PC-3 (cell line): ENCODE measurements around the gene PTH2. TPM values are rescaled to one million over a fixed set of nuclear protein-coding genes. Genes with fewer than 3 reads are reported as not detected.

Experiments used
- ATAC-seq: fragments of 200-7000 bp; cut with Tn5 transposase; 2 replicates; pipeline ENCODE4 v1.9.1; 2020; ENCODE audit warnings: mild to moderate bottlenecking, moderate library complexity
- BruUV-seq: library from RNA; stranded (reverse); fragments of 400-500 nt; replicated peaks from 2 replicates; lab custom pipeline; 2021; lab: Mats Ljungman, UMichigan
- CTCF ChIA-PET: fragments of 300-600 bp; sonication (Branson Sonifier 250); formaldehyde crosslinking; loops from one replicate; lab custom pipeline; 2022; ENCODE audit warnings: antibody characterized with exemption; lab: Charles Lee
- POLR2A ChIA-PET: fragments of 300-600 bp; sonication (Branson Sonifier 250); formaldehyde crosslinking; loops from one replicate; lab custom pipeline; 2022; ENCODE audit warnings: antibody characterized with exemption; ENCODE audit not compliant: unreplicated experiment; lab: Charles Lee
- DNase-seq: peaks from one replicate; pipeline ENCODE4 v3.0.0-alpha.2; 2015
- H2AFZ ChIP-seq: fragments of 300-600 bp; sonication (generic); 2 replicates; pipeline ENCODE4 v1.6.0; 2016; ENCODE audit warnings: antibody characterized with exemption, low read length
- H3F3A ChIP-seq: fragments of 300-600 bp; sonication (generic); one replicate; pipeline ENCODE4 v1.6.0; 2017; ENCODE audit warnings: antibody characterized with exemption, low read length, control low read depth, mild to moderate bottlenecking; ENCODE audit not compliant: unreplicated experiment
- H3K27ac ChIP-seq: fragments of 300-600 bp; sonication (generic); 2 replicates; pipeline ENCODE4 v1.5.1; 2016; ENCODE audit warnings: mild to moderate bottlenecking, low read length
- H3K27me3 ChIP-seq: fragments of 300-600 bp; sonication (generic); 2 replicates; pipeline ENCODE4 v1.6.1; 2016; ENCODE audit warnings: low read length, mixed read lengths
- H3K36me3 ChIP-seq: fragments of 300-600 bp; sonication (generic); 2 replicates; pipeline ENCODE4 v1.6.1; 2016; ENCODE audit warnings: low read depth, mixed run types, low read length, mixed read lengths
- H3K4me1 ChIP-seq: fragments of 300-600 bp; sonication (generic); 2 replicates; pipeline ENCODE4 v1.5.1; 2016; ENCODE audit warnings: low read length; ENCODE audit not compliant: insufficient read depth
- H3K4me2 ChIP-seq: fragments of 300-600 bp; sonication (generic); 2 replicates; pipeline ENCODE4 v1.6.0; 2016; ENCODE audit warnings: low read length
- H3K4me3 ChIP-seq: fragments of 300-600 bp; sonication (generic); 2 replicates; pipeline ENCODE4 v1.5.1; 2016; ENCODE audit warnings: mild to moderate bottlenecking, low read length, mixed read lengths
- H3K79me2 ChIP-seq: fragments of 300-600 bp; sonication (generic); 2 replicates; pipeline ENCODE4 v1.6.1; 2017; ENCODE audit warnings: low read length, mixed read lengths
- H3K9ac ChIP-seq: fragments of 300-600 bp; sonication (generic); 2 replicates; pipeline ENCODE4 v1.6.0; 2016; ENCODE audit warnings: mild to moderate bottlenecking, low read length
- H3K9me2 ChIP-seq: fragments of 300-600 bp; sonication (generic); replicated peaks from 2 replicates; pipeline ENCODE4 v1.6.1; 2016; ENCODE audit warnings: mixed run types, low read length, mixed read lengths
- H3K9me3 ChIP-seq: fragments of 300-600 bp; sonication (generic); 2 replicates; pipeline ENCODE4 v1.6.1; 2016; ENCODE audit warnings: low read length, mixed read lengths
- H4K20me1 ChIP-seq: fragments of 300-600 bp; sonication (generic); 2 replicates; pipeline ENCODE4 v1.6.1; 2016; ENCODE audit warnings: low read length, mixed read lengths
- EZH2 ChIP-seq: fragments of 300-600 bp; sonication (generic); IDR thresholded peaks from one replicate; pipeline ENCODE4 v1.6.1; 2017; ENCODE audit warnings: antibody characterized with exemption, mild to moderate bottlenecking, low read length; ENCODE audit not compliant: unreplicated experiment
- EZH2phosphoT487 ChIP-seq: fragments of 300-600 bp; sonication (generic); IDR thresholded peaks from 2 replicates; pipeline ENCODE4 v1.6.1; 2018; ENCODE audit warnings: mild to moderate bottlenecking, antibody characterized with exemption, low read length, borderline replicate concordance
- intact Hi-C: fragments of 100-400 bp; cut with micrococcal nuclease; formaldehyde crosslinking; loops from 2 replicates; pipeline ENCODE4 v1.9.0; 2023
- total RNA-seq: library from RNA; depleted of rRNA; stranded (reverse); fragments of >200 nt; gene quantifications from 2 replicates; pipeline ENCODE4 v1.2.3, GENCODE V29; 2014
- TF ChIP-seq, protein P1 (sequence below): fragments of 300-600 bp; sonication (generic); conservative IDR thresholded peaks from 2 replicates; pipeline ENCODE4 v1.5.1; 2017; ENCODE audit warnings: antibody characterized with exemption, low read depth, mild to moderate bottlenecking, low read length

Gene PTH2
- total RNA-seq, 1 experiment from 2014 or later = not detected

DNA sequence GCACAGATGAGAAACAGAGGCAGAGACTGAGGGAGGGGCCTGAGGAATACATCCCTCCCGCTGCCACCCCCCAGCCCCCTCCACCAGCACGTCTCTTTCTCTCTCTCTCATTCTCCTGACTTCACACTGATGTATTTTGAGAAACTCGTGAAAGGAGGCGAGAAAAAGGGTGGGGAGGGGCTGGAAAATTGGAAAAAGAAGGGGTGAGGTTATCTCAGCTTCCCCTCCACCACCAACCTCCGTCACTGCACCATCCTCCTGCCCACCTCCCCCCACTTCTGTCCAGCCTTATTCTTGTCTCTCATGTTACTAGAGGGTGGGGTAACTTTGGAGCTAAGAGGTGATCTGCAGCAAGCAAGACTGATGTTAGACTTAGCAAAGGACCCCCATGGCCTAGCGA, 16.6 kb upstream of the PTH2 start:
- no peaks in the 10 kb centered on the region for H3F3A ChIP-seq
- intact Hi-C loops = no loop called here
- no peak for TF ChIP-seq EZH2
- TF ChIP-seq, protein P1, sequence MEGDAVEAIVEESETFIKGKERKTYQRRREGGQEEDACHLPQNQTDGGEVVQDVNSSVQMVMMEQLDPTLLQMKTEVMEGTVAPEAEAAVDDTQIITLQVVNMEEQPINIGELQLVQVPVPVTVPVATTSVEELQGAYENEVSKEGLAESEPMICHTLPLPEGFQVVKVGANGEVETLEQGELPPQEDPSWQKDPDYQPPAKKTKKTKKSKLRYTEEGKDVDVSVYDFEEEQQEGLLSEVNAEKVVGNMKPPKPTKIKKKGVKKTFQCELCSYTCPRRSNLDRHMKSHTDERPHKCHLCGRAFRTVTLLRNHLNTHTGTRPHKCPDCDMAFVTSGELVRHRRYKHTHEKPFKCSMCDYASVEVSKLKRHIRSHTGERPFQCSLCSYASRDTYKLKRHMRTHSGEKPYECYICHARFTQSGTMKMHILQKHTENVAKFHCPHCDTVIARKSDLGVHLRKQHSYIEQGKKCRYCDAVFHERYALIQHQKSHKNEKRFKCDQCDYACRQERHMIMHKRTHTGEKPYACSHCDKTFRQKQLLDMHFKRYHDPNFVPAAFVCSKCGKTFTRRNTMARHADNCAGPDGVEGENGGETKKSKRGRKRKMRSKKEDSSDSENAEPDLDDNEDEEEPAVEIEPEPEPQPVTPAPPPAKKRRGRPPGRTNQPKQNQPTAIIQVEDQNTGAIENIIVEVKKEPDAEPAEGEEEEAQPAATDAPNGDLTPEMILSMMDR = no peak
- TF ChIP-seq EZH2phosphoT487 = no peak
- H4K20me1 ChIP-seq = no peaks in the 10 kb centered on the region
- H3K36me3 ChIP-seq = no peaks in the 10 kb centered on the region
- no peaks in the 10 kb centered on the region for H3K9me3 ChIP-seq
- H3K9ac ChIP-seq = no peak overlapping the region
- H2AFZ ChIP-seq = no peak overlapping the region
- no peaks in the 10 kb centered on the region for H3K4me1 ChIP-seq
- POLR2A ChIA-PET = no interaction called here
- ATAC-seq = no peak
- no peaks in the 10 kb centered on the region for H3K79me2 ChIP-seq
- H3K4me2 ChIP-seq = no peak overlapping the region
- DNase-seq = no peak
- H3K4me3 ChIP-seq = no peak overlapping the region
- no peaks in the 10 kb centered on the region for H3K9me2 ChIP-seq
- CTCF ChIA-PET = no interaction called here
- H3K27me3 ChIP-seq = peaks cover 60% of the 10 kb centered on the region
- no peak overlapping the region for H3K27ac ChIP-seq
- no TSS peak for BruUV-seq

DNA sequence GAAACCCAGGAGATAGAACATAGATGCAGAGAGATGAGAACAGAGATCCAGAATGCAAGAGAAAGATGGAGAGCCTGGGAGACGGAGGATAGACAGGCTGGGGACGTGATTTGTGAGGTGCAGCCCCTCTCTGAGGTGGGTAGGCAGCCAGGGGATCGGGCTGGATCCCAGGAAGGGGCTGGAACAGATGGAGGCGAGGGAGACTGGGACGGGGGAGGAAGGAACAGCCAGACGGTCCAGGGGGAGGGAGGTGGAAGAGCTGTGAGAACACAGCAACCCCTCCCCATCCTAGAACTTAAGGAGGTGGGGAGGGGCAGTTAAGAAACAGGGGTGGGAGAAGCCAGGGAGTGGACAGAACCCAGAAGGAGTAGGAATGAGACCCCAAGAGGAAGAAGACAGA, 15.0 kb upstream of the PTH2 start:
- ChIA-PET POLR2A (no interaction called here), CTCF (no interaction called here)
- no peak overlapping the region for H3K27ac ChIP-seq
- intact Hi-C loops = no loop called here
- TF ChIP-seq EZH2phosphoT487 (no peak), EZH2 (no peak)
- TF ChIP-seq, protein P1 = no peak
- H3K4me2 ChIP-seq = no peak overlapping the region
- no TSS peak for BruUV-seq
- H3F3A ChIP-seq = no peaks in the 10 kb centered on the region
- H3K9me2 ChIP-seq = no peaks in the 10 kb centered on the region
- no peaks in the 10 kb centered on the region for H3K36me3 ChIP-seq
- H3K9me3 ChIP-seq = no peaks in the 10 kb centered on the region
- ATAC-seq = no peak
- H2AFZ ChIP-seq = no peak overlapping the region
- no peaks in the 10 kb centered on the region for H3K79me2 ChIP-seq
- no peak overlapping the region for H3K9ac ChIP-seq
- H4K20me1 ChIP-seq = no peaks in the 10 kb centered on the region
- no peaks in the 10 kb centered on the region for H3K4me1 ChIP-seq
- H3K4me3 ChIP-seq = no peak overlapping the region
- H3K27me3 ChIP-seq = peaks cover 60% of the 10 kb centered on the region
- no peak for DNase-seq

DNA sequence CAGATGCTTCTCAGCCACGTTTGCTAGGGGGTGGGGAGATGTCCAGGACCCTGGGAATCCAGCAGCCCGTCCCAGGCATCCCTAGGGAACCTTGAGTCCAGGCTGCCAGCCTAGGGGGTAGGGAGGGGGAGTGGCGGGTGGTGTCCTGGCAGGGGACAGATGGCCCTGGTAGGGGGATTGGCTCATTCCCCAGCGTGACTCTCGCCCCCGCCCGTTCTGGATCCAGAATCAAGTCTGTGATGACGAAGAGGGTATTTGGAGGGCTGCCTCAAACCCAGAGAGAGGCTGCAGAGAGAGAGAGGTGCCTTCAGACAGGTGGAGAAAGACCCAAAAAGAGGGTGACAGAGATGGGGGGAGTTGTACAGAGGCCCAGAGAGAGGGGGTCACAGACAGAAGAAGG, 14.0 kb upstream of the PTH2 start:
- no TSS peak for BruUV-seq
- H3K27me3 ChIP-seq = peaks cover 58% of the 10 kb centered on the region
- no peak overlapping the region for H2AFZ ChIP-seq
- H3K4me1 ChIP-seq = no peaks in the 10 kb centered on the region
- no peak for ATAC-seq
- DNase-seq = no peak
- no peak overlapping the region for H3K9ac ChIP-seq
- H4K20me1 ChIP-seq = no peaks in the 10 kb centered on the region
- no peaks in the 10 kb centered on the region for H3K9me3 ChIP-seq
- H3K4me2 ChIP-seq = no peak overlapping the region
- intact Hi-C loops = no loop called here
- POLR2A ChIA-PET = no interaction called here
- no peaks in the 10 kb centered on the region for H3K9me2 ChIP-seq
- H3K36me3 ChIP-seq = no peaks in the 10 kb centered on the region
- CTCF ChIA-PET = no interaction called here
- no peak overlapping the region for H3K27ac ChIP-seq
- H3K4me3 ChIP-seq = no peak overlapping the region
- no peaks in the 10 kb centered on the region for H3K79me2 ChIP-seq
- H3F3A ChIP-seq = no peaks in the 10 kb centered on the region
- TF ChIP-seq, protein P1 = no peak
- TF ChIP-seq EZH2 (no peak), EZH2phosphoT487 (no peak)
